GM18511 (cell line): Measurements from ENCODE around the gene PARS2.
"Not testable (repeated sequence)": the region's sequence is repeated elsewhere in the genome, so short reads cannot be mapped to it uniquely, and the experiment has no call there.

Experiments used
- ATAC-seq: cut with Tn5 transposase; IDR thresholded peaks from one replicate; pipeline ENCODE4 v1.9.1; 2021; ENCODE audit warnings: mild to moderate bottlenecking, moderate library complexity; ENCODE audit not compliant: unreplicated experiment

The PARS2 gene

DNA sequence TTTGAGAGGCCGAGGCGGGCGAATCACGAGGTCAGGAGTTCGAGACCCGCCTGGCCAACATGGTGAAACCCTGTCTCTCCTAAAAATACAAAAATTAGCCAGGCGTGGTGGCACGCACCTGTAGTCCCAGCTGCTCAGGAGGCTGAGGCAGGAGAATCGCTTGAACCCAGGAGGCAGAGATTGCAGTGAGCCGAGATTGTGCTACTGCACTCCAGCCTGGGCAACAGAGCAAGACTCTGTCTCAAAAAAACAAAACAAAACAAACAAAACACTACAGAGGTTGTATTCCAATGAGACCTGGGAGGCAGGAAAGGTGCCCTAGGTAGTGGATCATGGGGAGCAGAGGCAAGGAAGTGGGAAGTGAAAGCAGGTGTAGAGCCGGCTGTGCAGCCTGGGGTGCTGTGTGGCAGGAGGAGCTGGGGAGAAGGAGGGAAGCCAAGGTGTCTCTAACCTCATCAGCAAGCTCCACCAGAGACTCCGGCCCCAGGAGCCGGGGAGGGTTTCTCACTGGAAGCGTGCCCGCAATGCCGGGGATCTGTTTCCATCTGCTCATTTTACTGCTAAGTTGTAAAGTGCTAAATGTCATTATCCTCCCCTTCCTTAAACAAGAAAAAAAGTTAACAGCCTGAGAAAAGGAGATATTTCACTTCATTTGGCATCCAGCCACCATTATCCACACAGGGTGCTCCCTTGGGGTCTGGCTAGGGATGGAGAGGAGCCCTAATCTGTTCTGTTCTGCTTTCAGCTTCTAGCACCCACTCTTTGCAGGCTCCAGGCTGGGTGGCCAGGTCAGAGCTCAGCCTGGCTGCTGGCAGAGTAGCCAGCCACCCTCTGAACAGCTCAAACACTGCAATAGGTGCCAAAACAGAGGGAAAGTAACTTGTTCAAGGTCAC is 11.8 kb upstream of the PARS2 start:
- not testable (repeated sequence) for ATAC-seq

GRCh38 chr1:54774820-54775498 is 10.6 kb upstream of the PARS2 start:
- ATAC-seq, result no peak

GRCh38 chr1:54772951-54773350 is 8.6 kb upstream of the PARS2 start:
- ATAC-seq, result no peak

DNA sequence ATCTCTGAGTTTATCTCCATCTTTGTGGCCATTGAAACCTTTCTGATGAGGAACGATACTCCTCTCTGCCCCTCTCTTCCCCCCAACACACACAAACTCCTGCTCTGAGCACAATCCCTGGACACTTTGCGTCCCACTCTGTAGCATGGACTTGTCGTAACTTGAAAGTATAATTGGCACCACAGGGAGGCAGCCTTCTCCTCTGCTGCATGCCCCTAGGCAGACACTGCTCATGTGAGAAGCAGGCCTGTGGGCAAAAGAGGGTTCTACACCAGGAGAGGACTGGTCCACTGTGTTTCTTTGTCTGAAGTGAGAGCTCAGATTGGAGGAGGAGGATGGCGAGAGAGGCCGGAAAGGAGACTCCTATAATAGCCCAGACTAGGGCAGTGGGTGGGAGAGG is 3.8 kb upstream of the PARS2 start:
- ATAC-seq, result no peak

GRCh38 chr1:54767526-54767925 is 3.2 kb upstream of the PARS2 start:
- no peak for ATAC-seq

DNA sequence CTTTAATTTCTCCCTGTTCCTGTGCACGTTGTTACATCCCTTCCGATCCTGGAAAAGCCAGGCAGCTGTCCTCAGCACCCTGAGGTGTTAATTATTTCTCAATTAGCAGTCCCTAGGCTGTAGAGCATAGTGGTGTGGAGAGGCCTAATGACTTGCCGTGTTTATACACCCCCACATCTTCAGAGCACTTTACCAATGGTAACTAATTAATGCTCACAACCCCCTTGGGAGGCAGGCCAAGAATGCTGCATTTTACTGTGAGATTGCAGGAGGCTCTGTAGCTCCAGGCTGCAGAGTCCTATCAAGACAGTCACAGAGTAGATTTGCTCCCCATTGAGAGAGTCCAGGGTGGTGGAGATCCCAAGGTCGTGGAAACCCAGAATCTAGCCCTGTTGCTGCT is 2.4 kb upstream of the PARS2 start:
- ATAC-seq, result no peak

DNA sequence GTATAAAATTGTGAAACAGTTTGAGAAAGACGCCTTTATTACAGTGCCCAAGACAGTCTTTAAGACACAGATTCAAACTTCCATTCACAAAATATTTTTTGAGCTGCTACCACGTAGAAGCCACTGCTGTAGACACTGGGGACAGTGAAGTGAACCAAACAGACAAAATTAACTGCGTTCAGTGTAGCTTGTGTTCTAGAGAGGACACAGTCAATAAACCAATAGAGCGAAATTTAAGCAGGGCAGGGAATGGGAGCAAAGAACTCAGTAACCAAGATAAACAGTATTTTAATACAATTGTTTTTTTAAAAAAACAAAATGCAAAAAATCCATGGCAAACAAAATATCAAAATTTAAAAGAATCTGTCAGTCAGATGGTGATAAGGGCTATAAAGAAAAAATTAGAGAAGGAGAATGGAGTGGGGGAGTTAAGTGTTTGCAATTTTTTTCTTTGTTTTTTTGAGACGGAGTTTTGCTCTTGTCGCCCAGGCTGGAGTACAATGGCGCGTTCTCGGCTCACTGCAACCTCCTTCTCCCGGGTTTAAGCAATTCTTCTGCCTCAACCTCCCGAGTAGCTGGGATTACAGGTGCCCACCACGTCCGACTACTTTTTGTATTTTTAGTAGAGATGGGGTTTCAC is 719 bp upstream of the PARS2 start:
- peak; percentile 26 for ATAC-seq

DNA sequence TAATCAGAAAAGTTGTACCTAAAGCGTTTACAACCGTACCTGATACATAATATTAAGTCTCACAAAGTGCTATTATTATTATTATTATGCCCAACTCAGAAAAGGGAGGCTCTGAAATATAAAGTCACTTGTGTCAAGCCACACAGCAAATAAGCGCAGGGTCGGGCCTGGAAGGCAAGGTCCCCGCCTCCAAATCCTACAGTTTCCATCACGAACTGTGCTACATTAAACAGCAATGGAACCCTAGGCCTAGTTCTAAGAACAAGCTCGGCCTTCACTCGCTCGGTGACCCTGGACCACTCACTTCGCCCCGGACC is 549 bp downstream of the PARS2 start:
- no peak for ATAC-seq

DNA sequence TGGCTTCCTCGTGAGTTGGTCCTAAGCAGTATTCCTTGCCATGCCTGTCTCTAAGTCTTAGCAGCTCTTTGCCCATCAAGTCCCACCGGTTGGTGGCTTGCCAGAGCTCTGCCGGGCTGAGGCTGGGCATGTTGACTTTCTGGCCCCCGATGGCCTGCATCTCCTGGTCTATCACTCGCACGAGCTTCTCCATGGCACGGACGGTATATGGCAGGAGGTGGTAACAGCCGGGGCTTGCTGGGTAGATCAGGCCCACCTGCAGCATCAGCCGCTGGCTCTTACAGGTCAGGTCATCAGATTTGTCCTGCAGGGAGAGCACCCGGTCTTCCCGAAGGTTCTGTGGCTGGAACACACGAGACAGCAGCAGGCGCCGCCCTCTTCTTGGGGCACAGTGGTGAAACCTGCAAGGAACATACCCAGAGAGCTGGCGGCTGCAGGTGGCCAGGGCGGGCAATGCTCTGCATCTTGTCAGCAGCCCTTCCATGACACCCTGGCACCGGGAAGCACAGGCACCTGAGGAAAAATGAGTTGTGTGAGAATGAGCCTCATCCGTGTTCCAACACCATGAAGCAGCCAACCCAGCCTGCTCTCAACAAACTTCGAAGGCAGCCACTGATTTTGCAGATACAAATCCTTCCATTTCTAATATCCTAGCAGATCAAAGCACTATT is 5.5 kb downstream of the PARS2 start:
- ATAC-seq, result no peak

DNA sequence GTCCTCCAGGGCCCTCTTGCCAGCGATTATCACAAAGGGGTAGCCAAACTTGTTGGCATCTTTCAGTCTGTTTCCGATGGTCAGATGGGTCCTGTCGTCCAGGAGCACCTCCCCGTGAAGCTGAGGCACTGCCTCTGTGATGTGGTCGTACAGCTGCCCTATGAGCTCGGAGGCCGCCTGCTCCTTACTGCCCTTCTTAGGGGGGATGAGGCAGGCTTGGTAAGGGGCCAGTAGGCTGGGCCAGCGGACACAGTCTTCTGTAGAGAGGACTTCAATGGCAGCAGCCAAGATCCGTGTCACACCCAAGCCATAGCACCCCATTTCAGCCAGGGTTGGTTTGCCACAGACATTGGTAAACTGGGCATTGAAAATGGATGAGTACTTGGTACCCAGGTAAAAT is 6.5 kb downstream of the PARS2 start:
- ATAC-seq, result no peak

DNA sequence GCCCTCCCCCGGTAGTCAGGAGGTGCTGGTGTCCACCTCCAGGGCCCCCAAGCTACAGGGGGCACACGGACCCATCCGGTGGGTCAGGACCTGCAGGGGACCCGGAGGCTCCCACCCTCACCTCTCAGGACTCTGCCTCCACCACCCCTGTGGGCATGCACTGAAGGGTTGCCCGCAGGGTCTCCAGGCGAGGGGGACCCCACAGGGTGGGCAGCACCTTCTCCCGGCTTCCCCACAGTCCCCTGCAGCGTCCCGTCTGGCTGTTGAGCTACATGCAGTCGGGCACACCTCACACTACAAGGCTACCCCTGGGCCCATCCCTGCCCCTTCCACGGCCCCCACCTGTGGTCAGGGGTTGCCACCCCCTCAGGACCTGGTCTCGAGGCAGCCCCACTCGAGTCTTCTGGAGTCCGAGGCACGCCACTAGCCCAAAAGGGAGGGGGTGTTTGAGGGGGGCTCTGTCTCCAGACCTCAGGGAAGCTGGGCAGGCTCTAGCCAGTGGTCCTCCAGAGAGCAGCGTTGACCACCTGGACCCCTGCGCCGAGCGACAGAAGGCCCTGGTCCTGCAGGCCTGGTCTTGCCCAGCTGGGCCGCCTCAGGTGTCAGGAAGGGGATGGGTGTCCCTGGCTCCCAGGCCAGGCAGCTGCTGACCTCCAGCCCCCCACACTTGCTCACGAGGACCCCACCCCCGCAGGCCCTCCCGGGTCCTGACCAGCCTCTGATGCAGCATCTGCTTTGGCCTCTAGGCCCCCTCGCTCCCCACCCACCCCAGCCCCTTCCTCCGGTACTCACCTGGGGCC is 9.6 kb downstream of the PARS2 start:
- ATAC-seq, result no peak

GRCh38 chr1:54754045-54754444 is 10.3 kb downstream of the PARS2 start:
- ATAC-seq, result no peak

DNA sequence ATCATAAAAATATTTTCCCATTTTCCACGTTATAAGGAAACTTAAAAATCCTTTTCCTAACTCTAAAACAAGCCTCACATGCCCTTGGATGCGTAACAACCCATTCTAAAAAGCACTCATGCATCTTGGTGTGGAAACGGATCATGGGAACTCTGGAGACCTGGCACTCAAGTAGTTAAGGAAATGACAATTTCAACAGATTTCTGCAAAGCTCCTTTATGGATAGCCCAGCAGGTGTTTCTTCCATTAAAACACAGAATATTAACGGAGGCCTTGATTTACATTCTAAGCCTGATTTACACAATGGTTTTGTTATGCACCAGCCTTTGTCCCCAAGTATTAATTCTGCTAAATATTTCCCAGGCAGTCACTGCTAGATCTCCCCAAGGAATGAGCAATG is 12.9 kb downstream of the PARS2 start:
- no peak for ATAC-seq

DNA sequence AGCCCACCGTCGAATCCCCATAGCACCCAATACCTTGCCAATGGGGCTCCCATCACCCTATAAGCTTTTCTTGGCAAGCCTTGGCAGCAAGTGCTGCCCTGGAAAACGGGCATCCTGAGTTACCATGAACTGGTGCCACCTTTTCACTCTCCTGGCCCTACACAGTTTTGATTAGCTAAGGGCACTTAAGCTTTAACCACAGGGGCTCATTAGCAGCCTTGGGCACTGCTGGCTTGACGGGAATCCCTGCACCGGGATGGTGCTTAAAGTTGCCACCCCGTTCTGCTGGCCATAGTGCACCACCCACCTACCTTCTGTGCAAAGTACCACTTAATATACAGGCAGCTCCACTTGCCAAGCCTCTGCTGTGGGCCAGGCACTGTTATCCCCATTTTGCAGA is 13.7 kb downstream of the PARS2 start:
- no peak for ATAC-seq

DNA sequence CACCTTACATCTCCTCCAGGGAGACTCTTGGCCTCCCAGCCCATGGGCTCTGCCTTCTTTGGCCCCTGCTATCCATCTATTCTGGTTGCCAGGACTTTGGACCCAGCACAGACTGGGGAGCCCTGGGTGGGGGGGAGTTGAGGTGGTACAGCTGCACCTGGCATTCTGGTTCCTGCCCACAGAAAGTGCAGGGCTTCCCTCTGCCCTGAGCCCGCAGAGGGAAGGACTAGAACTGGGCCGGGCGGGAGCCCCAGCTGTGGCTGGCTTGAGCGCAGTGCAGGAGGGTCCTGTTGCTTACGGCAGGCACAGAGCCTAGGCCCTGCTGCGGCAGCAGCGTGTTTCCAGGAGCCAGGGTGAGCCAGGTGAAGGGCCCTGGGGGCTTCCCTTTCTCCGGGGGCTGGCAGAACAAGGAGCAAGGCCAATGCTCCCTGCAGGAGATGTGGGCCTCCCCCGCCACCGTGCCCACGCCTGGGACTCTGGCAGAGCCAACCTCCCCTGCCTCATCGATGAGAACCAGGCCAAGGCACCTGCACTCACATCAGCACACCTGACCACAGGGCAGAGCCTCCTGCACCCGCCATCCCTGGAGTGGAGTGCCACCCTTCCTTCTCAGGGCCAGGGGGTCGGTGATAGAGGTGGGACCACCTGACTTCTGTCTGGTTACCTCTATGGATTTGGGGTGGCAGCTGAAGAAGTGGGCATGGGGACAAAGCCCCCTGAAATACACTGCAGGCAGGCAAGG is 16.1 kb downstream of the PARS2 start:
- ATAC-seq, result no peak

DNA sequence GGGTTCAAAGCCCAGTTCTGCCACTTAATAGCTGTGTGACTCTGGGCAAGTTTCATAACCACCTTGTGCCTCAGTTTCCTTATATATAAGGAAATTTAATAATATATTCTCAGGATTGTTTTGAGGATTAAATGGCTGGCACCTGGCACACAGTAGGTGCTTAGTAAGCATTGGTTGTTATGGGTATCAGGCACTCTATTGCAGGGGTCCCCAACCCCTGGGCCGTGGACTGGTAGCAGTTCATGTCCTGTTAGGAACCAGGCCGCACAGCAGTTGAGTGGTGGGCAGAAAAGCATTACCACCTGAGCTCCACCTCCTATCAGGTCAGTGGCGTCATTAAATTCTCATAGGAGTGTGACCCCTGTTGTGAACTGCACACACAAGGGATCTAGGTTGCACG is 18.5 kb downstream of the PARS2 start:
- ATAC-seq, result no peak

- no peak for ATAC-seq
These were observed 19.0 kb downstream of the PARS2 start for GRCh38 chr1:54745274-54745673.

- no peak for ATAC-seq
These were observed 19.6 kb downstream of the PARS2 start for GRCh38 chr1:54744696-54745095.

- ATAC-seq, result no peak
These were observed 20.7 kb downstream of the PARS2 start for GRCh38 chr1:54743416-54744226.
